SHP77 treated with DMSO at 0.1 percent for 48 hours (cell line): ENCODE measurements around the gene PLS3.

Experiments used
- DNase-seq: peaks from one replicate; lab custom pipeline; 2025; lab: John Stamatoyannopoulos, UW

The PLS3 gene

GRCh38 chrX:115694028-115694427 is 133.1 kb downstream of the PLS3 start:
- DNase-seq: no peak

GRCh38 chrX:115696039-115696438 is 135.1 kb downstream of the PLS3 start:
- DNase-seq: no peak

GRCh38 chrX:115696939-115697338 is 136.0 kb downstream of the PLS3 start:
- no peak for DNase-seq

GRCh38 chrX:115697806-115698205 is 136.8 kb downstream of the PLS3 start:
- no peak for DNase-seq
